Activated CD4-positive, alpha-beta T cell treated with anti-CD3 and anti-CD28 coated beads, Interleukin-2, amount 50 U/mL, for 4 hours (primary cell): ENCODE measurements around the gene ZNF750.

Experiments used
- DNase-seq, 2 experiments: peaks; one replicate each; pipeline ENCODE4 v3.0.0-alpha.2; 2020

Gene ZNF750

GRCh38 chr17:82810644-82811430 is 29.0 kb downstream of the ZNF750 start:
- DNase-seq, result no peak

DNA sequence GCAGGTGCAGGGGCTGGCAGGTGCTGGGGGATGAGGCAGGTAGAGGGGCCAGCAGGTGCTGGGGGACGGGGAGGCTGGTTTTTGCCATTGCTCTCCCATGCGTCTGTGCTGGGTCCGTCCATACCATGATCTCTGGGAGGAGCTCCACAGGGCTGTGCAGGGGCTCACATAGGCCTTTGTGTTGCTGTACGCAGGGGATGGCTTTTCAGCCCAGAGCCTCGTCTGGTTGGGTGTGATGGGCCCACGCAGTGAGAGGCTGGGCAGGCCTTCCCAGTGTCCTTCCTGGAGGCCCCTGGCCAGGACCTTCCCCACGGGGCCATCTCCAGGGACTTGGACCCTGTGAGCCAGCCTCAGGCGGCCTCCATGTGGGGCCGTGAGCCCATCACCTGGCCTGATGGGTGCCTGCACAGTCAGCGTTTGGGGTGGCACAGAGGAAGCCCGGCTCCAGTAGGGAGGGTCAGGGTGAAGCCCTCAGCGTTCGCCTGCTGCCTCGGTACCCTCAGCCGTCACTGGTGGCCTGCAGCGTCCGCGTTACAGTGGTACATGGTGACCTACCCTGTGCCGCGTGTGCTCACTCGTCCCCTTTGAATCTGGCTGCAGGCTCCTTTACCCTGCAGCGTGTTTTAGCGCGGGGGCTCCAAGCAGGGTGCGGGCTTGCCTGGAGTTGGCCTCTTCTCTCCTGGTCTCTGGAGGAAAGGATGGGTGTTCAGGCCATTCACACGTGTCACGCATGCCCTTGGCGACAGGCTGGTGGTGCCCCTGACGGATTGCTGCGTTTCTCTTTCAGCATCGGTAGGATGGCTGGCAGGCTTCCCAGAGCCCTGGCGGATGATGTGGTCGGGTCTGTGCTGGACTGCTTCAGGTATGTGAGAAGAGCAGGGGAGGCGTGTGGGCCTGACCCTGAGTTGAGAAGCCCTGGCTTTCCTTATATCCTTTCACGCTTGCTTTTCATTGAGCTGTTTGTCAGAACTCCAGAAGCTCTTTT is 30.6 kb downstream of the ZNF750 start:
- DNase-seq, result no peak

- no peak for DNase-seq
These were observed 31.8 kb downstream of the ZNF750 start for GRCh38 chr17:82808006-82808405.

- no peak for DNase-seq
These were observed 32.3 kb downstream of the ZNF750 start for GRCh38 chr17:82807562-82807961.

- DNase-seq, result no peak
These were observed 32.7 kb downstream of the ZNF750 start for GRCh38 chr17:82807101-82807500.

GRCh38 chr17:82806645-82807044 is 33.2 kb downstream of the ZNF750 start:
- DNase-seq, result no peak

GRCh38 chr17:82805823-82806222 is 34.0 kb downstream of the ZNF750 start:
- no peak for DNase-seq

DNA sequence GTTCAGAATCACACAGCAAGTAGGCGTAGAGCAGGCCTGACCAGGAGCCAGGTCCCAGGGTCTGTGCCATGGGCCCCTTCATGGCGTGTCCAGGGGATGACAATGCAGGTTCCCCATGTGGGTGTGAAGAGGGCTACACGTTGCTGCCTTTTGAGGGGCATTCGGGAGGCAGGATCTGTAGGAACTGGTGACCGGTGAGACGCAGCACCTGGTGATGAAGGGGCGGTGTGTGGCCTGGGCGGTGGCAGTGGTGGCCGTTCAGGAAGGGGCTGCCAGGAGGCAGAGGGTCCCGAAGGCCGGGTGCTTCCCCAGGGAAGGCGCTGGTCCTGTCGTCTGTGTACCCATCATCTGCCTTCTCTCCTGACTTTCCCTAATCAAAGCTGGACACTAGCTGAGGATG is 34.6 kb downstream of the ZNF750 start:
- DNase-seq, result no peak

DNA sequence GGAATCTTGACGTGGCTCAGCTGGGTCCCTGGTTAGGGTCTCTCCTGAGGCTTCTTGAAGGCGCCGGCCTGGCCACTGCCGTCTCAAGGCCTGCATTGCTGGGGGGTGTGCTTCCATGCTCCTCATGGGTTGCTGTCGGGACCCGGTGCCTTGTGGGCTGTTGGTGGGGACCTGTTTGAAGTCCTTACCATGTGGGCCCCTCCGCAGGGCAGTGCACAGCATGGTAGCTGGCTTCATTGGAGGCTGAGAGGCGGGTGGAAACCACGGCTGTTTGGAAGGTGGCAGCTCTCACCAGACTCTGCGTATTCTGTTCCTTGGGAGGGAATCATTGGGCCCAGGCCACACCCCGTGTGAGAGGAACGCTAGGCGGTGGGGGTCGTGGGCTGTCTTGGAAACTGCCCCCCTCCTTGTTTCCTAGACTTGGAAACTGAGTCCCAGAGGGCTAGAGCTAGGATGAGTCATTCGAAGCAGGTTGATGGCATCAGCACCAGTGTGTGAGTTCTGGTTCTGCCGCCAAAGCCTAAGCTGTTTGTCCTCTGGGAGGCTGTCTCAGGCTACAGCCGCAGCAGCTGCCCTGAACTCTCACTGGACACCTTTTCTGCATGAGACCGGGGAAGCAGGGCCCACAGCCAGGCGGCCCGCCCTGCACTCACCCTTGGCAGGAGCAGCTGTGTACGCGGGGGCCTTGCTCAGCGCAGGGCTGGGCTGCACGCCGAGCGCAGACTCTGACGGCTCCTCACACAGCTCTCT is 35.2 kb downstream of the ZNF750 start:
- DNase-seq, result no peak

GRCh38 chr17:82803606-82804005 is 36.2 kb downstream of the ZNF750 start:
- DNase-seq, result no peak

GRCh38 chr17:82803185-82803584 is 36.6 kb downstream of the ZNF750 start:
- no peak for DNase-seq

GRCh38 chr17:82802075-82802780 is 37.6 kb downstream of the ZNF750 start:
- DNase-seq, result no peak

- DNase-seq, result no peak
These were observed 38.3 kb downstream of the ZNF750 start for GRCh38 chr17:82801377-82801970.

- DNase-seq, result no peak
These were observed 38.9 kb downstream of the ZNF750 start for GRCh38 chr17:82800885-82801284.

- DNase-seq, result no peak
These were observed 40.2 kb downstream of the ZNF750 start for GRCh38 chr17:82799591-82799990.

DNA sequence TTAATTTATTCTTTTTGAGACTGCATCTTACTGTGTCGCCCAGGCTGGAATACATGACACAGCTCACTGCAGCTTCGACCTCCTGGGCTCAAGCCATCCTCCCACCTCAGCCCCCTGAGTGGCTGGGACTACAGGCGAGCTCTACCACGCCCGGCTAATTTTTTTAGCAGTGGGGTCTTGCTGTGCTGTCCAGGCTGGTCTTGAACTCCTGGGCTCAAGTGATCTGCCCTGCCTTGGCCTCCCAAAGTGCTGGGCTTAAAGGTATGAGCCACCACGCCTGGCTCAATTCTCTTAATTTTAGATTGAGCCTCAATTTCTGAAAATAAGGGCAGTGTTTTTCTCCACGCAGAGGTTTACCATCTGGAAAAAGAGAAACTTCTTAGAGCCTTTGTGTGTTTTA is 41.1 kb downstream of the ZNF750 start:
- DNase-seq, result no peak

GRCh38 chr17:82797061-82797460 is 42.8 kb downstream of the ZNF750 start:
- DNase-seq, result no peak

DNA sequence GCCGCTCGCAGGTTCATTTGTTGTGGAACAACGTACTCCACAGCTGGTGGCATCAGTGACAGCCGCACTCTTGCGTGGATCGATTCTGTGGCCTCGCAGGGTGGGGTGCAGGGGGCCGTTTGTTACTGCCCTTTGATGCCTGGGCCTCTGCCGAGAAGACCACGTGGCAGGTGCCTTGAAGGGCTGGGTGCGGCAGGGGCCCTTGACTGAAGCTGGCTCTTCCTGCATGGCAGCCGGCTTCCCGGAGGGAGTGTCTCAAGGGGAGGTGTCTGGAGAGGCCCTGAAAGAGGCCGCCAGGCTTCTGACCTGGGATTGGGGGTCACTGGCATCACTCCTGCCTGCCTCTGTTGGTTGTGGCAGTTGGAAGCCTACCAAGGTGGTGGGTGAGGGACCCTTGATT is 44.2 kb downstream of the ZNF750 start:
- no peak for DNase-seq

DNA sequence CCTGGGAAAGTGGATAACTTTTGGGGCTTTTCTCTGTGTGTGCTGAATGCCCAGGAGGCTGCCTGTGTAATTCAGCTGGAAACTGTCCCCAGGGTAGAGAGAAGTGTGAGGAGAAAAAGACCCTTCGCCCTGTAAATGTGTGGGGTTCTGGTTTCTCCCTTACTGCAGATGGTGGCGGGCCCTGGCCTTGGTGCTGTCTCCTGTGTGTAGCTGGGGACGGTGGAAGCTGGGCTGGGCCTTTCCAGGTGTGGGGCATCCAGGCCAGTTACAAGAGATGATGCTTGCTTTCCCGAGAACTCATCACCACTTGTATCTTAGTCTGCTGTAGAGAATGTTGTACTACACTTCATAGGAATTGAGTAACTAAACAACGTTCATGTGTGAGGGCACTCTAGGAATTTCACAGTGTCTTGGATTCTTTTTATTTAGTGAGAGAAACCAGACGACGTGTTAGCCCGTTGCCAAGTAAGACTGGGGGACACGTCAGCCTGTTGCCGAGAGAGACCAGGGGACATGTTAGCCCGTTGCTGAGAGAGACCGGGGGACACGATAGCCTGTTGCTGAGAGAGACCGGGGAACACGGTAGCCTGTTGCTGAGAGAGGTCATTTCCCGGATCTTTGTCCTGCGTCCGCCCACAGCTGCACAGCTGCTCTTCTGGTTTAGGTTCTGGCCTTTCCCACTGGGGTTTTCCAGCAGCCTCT is 44.9 kb downstream of the ZNF750 start:
- DNase-seq, result no peak

DNA sequence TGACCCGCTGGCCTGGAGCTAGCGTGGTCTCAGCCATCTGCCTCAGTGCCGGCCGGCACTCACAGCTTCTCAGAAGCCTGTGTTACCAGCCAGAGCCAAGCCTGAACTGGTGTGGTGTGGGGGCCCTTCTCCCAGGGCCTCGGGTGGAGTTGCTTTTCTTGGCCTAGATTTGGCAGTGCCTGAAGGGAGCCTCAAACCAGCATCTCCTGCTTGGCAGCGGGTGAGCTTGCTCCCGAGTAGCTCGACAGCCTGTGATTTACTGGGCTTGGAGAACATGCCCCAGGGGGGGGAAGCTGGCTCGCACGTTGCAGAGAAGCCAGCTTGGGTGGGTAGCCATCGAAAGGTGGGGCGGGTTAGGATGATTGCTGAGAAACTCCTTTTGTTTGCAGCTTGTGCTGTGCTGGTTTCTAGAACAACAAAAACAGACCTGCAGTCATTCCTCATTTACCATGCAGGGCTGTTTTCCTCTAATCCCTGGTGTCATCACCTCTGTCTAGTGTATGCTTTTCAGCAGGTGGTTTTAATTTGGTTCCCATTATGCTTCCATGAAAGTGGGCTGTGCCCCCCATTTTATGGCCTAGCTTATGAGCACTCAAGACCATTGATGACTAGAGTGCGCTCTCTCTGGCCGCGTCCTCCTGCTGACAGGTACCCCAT is 45.7 kb downstream of the ZNF750 start:
- DNase-seq, result no peak

DNA sequence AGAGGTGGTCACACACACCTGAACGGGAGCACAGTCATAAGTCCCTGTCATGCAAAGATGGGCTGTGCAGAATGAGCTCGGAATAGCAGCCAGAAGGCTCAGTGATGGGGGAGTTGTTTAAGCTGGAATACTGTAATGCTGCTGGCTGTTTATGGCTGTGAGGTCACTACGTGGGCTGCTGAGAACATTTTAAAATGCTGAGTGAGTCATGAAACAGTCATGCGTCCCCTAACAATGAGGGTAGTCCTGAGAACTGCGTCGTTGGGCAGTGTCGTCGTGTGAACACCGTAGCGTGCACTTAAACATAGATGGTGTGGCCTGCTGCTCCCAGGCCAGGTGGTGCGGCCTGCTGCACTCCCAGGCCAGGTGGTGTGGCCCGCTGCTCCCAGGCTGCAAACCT is 48.3 kb downstream of the ZNF750 start:
- DNase-seq, result no peak
